H9 (cell line): Measurements from ENCODE around the gene SLC6A3. TPM values are rescaled to one million over a fixed set of nuclear protein-coding genes. Genes with fewer than 3 reads are reported as not detected.

Experiments
- DNase-seq: peaks from one replicate; pipeline ENCODE4 v3.0.0-alpha.2; 2017
- H2AFZ ChIP-seq: one replicate; pipeline ENCODE4 v1.6.1; 2013; ENCODE audit warnings: mild to moderate bottlenecking, low read length, control low read depth, moderate library complexity
- H2AK5ac ChIP-seq: 2 replicates; pipeline ENCODE4 v1.6.1; 2013; ENCODE audit warnings: low read length, control low read depth, mixed read lengths; ENCODE audit not compliant: insufficient read length
- H2BK120ac ChIP-seq: one replicate; pipeline ENCODE4 v1.6.1; 2013; ENCODE audit warnings: low read depth, mild to moderate bottlenecking, low read length, control low read depth, inconsistent platforms; ENCODE audit not compliant: poor library complexity, severe bottlenecking
- H2BK12ac ChIP-seq: 2 replicates; pipeline ENCODE4 v1.6.1; 2013; ENCODE audit warnings: low read length, control low read depth, mixed read lengths, low read depth; ENCODE audit not compliant: insufficient read length
- H2BK15ac ChIP-seq: 2 replicates; pipeline ENCODE4 v1.6.1; 2013; ENCODE audit warnings: low read depth, low read length, control low read depth
- H2BK20ac ChIP-seq: one replicate; pipeline ENCODE4 v1.6.1; 2013; ENCODE audit warnings: low read depth, mild to moderate bottlenecking, low read length, control low read depth, inconsistent platforms; ENCODE audit not compliant: poor library complexity, severe bottlenecking
- H2BK5ac ChIP-seq: 2 replicates; pipeline ENCODE4 v1.6.1; 2013; ENCODE audit warnings: low read length, control low read depth, mixed read lengths; ENCODE audit not compliant: insufficient read length
- H3K14ac ChIP-seq: 2 replicates; pipeline ENCODE4 v1.6.1; 2013; ENCODE audit warnings: low read length, control low read depth; ENCODE audit not compliant: insufficient read depth
- H3K18ac ChIP-seq: 2 replicates; pipeline ENCODE4 v1.6.1; 2013; ENCODE audit warnings: low read depth, mild to moderate bottlenecking, mixed read lengths, low read length, control low read depth; ENCODE audit not compliant: insufficient read length
- H3K23ac ChIP-seq: 2 replicates; pipeline ENCODE4 v1.6.1; 2013; ENCODE audit warnings: low read length, control low read depth, mixed read lengths, low read depth; ENCODE audit not compliant: insufficient read length
- H3K23me2 ChIP-seq: 2 replicates; pipeline ENCODE4 v1.6.1; 2013; ENCODE audit warnings: low read depth, mild to moderate bottlenecking, mixed read lengths, low read length, control low read depth; ENCODE audit not compliant: insufficient read length, poor library complexity, severe bottlenecking
- H3K27ac ChIP-seq: 2 replicates; pipeline ENCODE4 v1.5.1; 2013; ENCODE audit warnings: low read length, control low read depth, mixed read lengths, low read depth; ENCODE audit not compliant: insufficient read length
- H3K27me3 ChIP-seq: 2 replicates; pipeline ENCODE4 v1.6.1; 2013; ENCODE audit warnings: low read length, control low read depth, inconsistent platforms; ENCODE audit not compliant: insufficient read depth
- H3K4ac ChIP-seq: 2 replicates; pipeline ENCODE4 v1.6.1; 2013; ENCODE audit warnings: low read depth, mild to moderate bottlenecking, control low read depth, inconsistent platforms, low read length, moderate library complexity
- H3K4me1 ChIP-seq: 2 replicates; pipeline ENCODE4 v1.6.1; 2013; ENCODE audit warnings: low read length, control low read depth, inconsistent platforms; ENCODE audit not compliant: insufficient read depth
- H3K4me2 ChIP-seq: 2 replicates; pipeline ENCODE4 v1.6.1; 2013; ENCODE audit warnings: low read length, control low read depth, mixed read lengths; ENCODE audit not compliant: insufficient read length, insufficient read depth
- H3K56ac ChIP-seq: 2 replicates; pipeline ENCODE4 v1.6.1; 2013; ENCODE audit warnings: low read depth, mild to moderate bottlenecking, mixed read lengths, low read length, control low read depth; ENCODE audit not compliant: insufficient read length
- H3K79me1 ChIP-seq: 2 replicates; pipeline ENCODE4 v1.6.1; 2013; ENCODE audit warnings: low read depth, mild to moderate bottlenecking, moderate library complexity, low read length, control low read depth, inconsistent platforms; ENCODE audit not compliant: insufficient read depth, poor library complexity, severe bottlenecking
- H3K79me2 ChIP-seq: 2 replicates; pipeline ENCODE4 v1.6.1; 2013; ENCODE audit warnings: low read length, control low read depth, inconsistent platforms; ENCODE audit not compliant: insufficient read depth
- H3K9ac ChIP-seq: 2 replicates; pipeline ENCODE4 v1.6.1; 2013; ENCODE audit warnings: low read length, control low read depth, mixed read lengths; ENCODE audit not compliant: insufficient read length; ENCODE audit errors: extremely low read depth
- H3K9me3 ChIP-seq: one replicate; pipeline ENCODE4 v1.6.1; 2013; ENCODE audit warnings: low read depth, low read length, inconsistent platforms; ENCODE audit not compliant: control insufficient read depth
- H3T11ph ChIP-seq: one replicate; pipeline ENCODE4 v1.6.1; 2013; ENCODE audit warnings: mild to moderate bottlenecking, low read length, control low read depth, inconsistent platforms
- H4K20me1 ChIP-seq: one replicate; pipeline ENCODE4 v1.6.1; 2013; ENCODE audit not compliant: control insufficient read depth, insufficient read length, insufficient read depth
- H4K5ac ChIP-seq: 2 replicates; pipeline ENCODE4 v1.6.1; 2013; ENCODE audit warnings: low read depth, mild to moderate bottlenecking, mixed read lengths, low read length, control low read depth; ENCODE audit not compliant: insufficient read length
- H4K8ac ChIP-seq: replicated peaks from 2 replicates; pipeline ENCODE4 v1.6.1; 2013; ENCODE audit warnings: low read length, control low read depth, mixed read lengths, low read depth; ENCODE audit not compliant: insufficient read length
- H4K91ac ChIP-seq: 2 replicates; pipeline ENCODE4 v1.6.1; 2013; ENCODE audit warnings: low read depth, mild to moderate bottlenecking, moderate library complexity, mixed read lengths, low read length, control low read depth; ENCODE audit not compliant: insufficient read length
- H3K27ac Mint-ChIP-seq, 3 experiments: 2 replicates in 2 of 3; 3 replicates in 1 of 3; pipeline ENCODE4 v1.8.0; 2020 to 2021; ENCODE audit warnings: mixed read lengths in 3 of 3, mild to moderate bottlenecking in 1 of 3, moderate library complexity in 1 of 3
- H3K27me3 Mint-ChIP-seq: 2 replicates; pipeline ENCODE4 v1.8.0; 2021; ENCODE audit warnings: low read depth, mild to moderate bottlenecking, moderate library complexity, mixed read lengths
- H3K36me3 Mint-ChIP-seq, 3 experiments: 2 replicates in 2 of 3; 3 replicates in 1 of 3; pipeline ENCODE4 v1.8.0; 2020 to 2021; ENCODE audit warnings: low read depth in 3 of 3, mixed read lengths in 3 of 3; ENCODE audit not compliant: insufficient read depth in 1 of 3
- H3K4me1 Mint-ChIP-seq, 2 experiments: 2 replicates each; pipeline ENCODE4 v1.8.0; 2020; ENCODE audit warnings: mixed read lengths in 2 of 2
- H3K4me3 Mint-ChIP-seq, 2 experiments: 2 replicates in 1 of 2; 3 replicates in 1 of 2; pipeline ENCODE4 v1.8.0; 2020 to 2021; ENCODE audit warnings: mild to moderate bottlenecking in 2 of 2, mixed read lengths in 2 of 2, moderate library complexity in 1 of 2
- H3K9me3 Mint-ChIP-seq, 2 experiments: 2 replicates in 1 of 2; 3 replicates in 1 of 2; pipeline ENCODE4 v1.8.0; 2020; ENCODE audit warnings: mild to moderate bottlenecking in 2 of 2, mixed read lengths in 2 of 2, moderate library complexity in 1 of 2
- WGBS: extraction: QIAGEN DNeasy Blood & Tissue Kit; methylation state at CpG from one replicate; pipeline ENCODE4 v1.1.7; 2013; ENCODE audit warnings: missing lambda C conversion rate, low lambda C conversion rate, mixed read lengths; ENCODE audit not compliant: insufficient read length; ENCODE audit errors: extremely low coverage; 5-methylcytosine and 5-hydroxymethylcytosine counted together
- total RNA-seq: library from RNA; stranded (reverse); gene quantifications from 2 replicates; pipeline ENCODE4 v1.2.1, GENCODE V29; 2021
- TF ChIP-seq, protein P1 (sequence below): fragments of 200-600 bp; sonication (generic); conservative IDR thresholded peaks from 3 replicates; pipeline ENCODE4 v1.8.0; 2021; ENCODE audit warnings: antibody characterized with exemption, mild to moderate bottlenecking

The SLC6A3 gene
- total RNA-seq, 1 experiment from 2014 or later = 0.61 TPM

DNA sequence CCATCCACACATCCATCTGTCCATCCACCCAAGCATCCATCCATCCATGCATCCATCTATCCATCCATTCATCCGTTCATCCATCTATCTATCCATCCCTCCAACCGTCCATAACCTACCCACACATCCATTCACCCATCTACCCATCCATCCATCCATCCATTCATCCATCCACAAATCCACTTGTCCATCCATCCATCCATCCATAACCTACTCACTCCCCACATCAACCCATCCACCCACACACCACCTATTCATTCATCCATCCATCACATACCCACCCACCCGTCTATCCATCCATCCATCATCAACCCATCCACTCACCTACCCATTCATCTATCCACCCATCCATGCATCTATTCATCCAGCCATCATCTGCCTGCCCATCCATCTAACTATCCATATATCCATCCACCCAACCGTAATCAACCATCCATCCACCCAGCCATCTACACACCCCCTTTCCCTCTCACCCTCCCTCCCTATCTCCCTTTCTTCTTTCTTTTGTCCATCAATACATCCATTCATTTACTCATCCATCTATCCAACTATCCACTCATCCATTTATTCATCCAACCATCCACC is 56.8 kb downstream of the SLC6A3 start:
- Mint-ChIP-seq H3K36me3 (no peaks in the 10 kb centered on the region), H3K4me1 (peaks cover 11 to 15% of the 10 kb centered on the region in 2 experiments), H3K27me3 (peaks cover 69% of the 10 kb centered on the region), H3K27ac (no peak overlapping the region), H3K9me3 (no peaks in the 10 kb centered on the region), H3K4me3 (no peak overlapping the region; a peak in 1 of 5 replicates)
- Histone ChIP-seq H3K27ac (no peak overlapping the region), H4K91ac (no peak overlapping the region), H3K18ac (no peak overlapping the region), H3K27me3 (peaks cover 4% of the 10 kb centered on the region; the same call in 1 of the 2 replicates), H3K4me2 (no peak overlapping the region), H2BK120ac (no peak overlapping the region), H3K14ac (no peak overlapping the region), H3K4me1 (no peaks in the 10 kb centered on the region), H2BK20ac (no peak overlapping the region), H3K9me3 (no peaks in the 10 kb centered on the region), H4K20me1 (peaks cover 3% of the 10 kb centered on the region), H3K79me1 (no peaks in the 10 kb centered on the region), H3K23me2 (peaks cover 6% of the 10 kb centered on the region), H2BK5ac (no peak overlapping the region), H3K9ac (no peak overlapping the region), H4K8ac (no peak overlapping the region), H4K5ac (no peak overlapping the region), H3K23ac (no peak overlapping the region), H3K56ac (no peak overlapping the region), H2BK15ac (no peak overlapping the region), H2AFZ (no peak overlapping the region), H3K4ac (no peak overlapping the region), H3K79me2 (no peaks in the 10 kb centered on the region), H2AK5ac (no peak overlapping the region), H2BK12ac (no peak overlapping the region), H3T11ph (no peak overlapping the region)
- no peak for DNase-seq
- TF ChIP-seq, protein P1, sequence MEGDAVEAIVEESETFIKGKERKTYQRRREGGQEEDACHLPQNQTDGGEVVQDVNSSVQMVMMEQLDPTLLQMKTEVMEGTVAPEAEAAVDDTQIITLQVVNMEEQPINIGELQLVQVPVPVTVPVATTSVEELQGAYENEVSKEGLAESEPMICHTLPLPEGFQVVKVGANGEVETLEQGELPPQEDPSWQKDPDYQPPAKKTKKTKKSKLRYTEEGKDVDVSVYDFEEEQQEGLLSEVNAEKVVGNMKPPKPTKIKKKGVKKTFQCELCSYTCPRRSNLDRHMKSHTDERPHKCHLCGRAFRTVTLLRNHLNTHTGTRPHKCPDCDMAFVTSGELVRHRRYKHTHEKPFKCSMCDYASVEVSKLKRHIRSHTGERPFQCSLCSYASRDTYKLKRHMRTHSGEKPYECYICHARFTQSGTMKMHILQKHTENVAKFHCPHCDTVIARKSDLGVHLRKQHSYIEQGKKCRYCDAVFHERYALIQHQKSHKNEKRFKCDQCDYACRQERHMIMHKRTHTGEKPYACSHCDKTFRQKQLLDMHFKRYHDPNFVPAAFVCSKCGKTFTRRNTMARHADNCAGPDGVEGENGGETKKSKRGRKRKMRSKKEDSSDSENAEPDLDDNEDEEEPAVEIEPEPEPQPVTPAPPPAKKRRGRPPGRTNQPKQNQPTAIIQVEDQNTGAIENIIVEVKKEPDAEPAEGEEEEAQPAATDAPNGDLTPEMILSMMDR = no peak
- 100% methylated on average over 3 of the region's 4 CpGs for WGBS
